HG03442 (cell line): ENCODE measurements around the gene TECTA.

Experiments used
- ATAC-seq: cut with Tn5 transposase; IDR thresholded peaks from one replicate; pipeline ENCODE4 v1.9.1; 2021; ENCODE audit warnings: mild to moderate bottlenecking, moderate library complexity; ENCODE audit not compliant: unreplicated experiment

The TECTA gene, protein sequence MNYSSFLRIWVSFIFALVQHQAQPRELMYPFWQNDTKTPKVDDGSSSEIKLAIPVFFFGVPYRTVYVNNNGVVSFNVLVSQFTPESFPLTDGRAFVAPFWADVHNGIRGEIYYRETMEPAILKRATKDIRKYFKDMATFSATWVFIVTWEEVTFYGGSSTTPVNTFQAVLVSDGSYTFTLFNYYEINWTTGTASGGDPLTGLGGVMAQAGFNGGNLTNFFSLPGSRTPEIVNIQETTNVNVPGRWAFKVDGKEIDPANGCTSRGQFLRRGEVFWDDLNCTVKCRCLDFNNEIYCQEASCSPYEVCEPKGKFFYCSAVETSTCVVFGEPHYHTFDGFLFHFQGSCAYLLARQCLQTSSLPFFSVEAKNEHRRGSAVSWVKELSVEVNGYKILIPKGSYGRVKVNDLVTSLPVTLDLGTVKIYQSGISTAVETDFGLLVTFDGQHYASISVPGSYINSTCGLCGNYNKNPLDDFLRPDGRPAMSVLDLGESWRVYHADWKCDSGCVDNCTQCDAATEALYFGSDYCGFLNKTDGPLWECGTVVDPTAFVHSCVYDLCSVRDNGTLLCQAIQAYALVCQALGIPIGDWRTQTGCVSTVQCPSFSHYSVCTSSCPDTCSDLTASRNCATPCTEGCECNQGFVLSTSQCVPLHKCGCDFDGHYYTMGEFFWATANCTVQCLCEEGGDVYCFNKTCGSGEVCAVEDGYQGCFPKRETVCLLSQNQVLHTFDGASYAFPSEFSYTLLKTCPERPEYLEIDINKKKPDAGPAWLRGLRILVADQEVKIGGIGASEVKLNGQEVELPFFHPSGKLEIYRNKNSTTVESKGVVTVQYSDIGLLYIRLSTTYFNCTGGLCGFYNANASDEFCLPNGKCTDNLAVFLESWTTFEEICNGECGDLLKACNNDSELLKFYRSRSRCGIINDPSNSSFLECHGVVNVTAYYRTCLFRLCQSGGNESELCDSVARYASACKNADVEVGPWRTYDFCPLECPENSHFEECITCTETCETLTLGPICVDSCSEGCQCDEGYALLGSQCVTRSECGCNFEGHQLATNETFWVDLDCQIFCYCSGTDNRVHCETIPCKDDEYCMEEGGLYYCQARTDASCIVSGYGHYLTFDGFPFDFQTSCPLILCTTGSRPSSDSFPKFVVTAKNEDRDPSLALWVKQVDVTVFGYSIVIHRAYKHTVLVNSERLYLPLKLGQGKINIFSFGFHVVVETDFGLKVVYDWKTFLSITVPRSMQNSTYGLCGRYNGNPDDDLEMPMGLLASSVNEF (N-terminal part only)

GRCh38 chr11:121100943-121101342 lies at the start of gene TECTA:
Gene TECTA, plus strand, starts transcription at chr11:121101243. Its CDS starts 1,423 bp downstream, at chr11:121102666.
- no peak for ATAC-seq

- no peak for ATAC-seq
Measured at GRCh38 chr11:121053244-121053643, 47.8 kb upstream of the TECTA start.

GRCh38 chr11:121054266-121054665 lies 46.8 kb upstream of the TECTA start:
- ATAC-seq, result no peak

- no peak for ATAC-seq
Measured at GRCh38 chr11:121055076-121055475, 46.0 kb upstream of the TECTA start.

- ATAC-seq, result no peak
Measured at GRCh38 chr11:121057922-121058321, 43.1 kb upstream of the TECTA start.

DNA sequence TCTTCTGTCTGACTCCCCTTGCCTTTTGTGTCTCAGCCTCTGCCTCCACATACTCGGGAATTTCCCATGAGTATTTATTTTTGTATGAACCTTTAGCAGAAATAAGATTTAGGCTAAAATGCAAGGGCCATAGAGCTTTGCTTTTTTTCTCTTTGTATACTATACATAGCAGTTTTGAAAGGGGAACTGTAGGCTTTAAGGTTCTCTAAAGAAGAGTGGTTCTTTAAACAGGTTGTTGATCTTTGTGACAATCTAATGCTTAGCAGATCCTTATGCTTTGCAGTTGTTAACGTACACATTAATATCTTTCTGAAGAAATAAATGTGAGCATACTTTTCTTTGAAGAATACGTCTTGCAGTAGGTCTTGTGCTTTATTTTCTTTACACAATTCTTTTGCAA lies 42.1 kb upstream of the TECTA start:
- ATAC-seq, result no peak

DNA sequence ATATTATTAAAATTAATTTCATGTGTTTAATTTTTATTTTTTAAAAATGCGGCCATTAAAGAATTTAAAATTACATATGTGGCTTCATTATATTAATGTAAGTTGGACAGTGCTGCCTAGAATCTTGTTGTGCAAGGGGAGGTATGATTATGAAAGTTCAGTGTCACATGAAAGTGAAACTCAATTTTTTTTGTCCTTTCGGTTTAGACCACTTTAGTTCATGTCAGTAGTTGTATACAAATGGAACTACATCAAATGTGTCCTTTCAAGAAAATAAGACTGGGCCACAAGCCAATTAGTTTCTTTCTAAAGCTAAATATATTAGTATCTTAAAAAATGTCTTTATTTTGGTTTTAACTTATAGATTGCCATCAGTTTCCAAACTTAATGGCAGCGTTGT lies 41.4 kb upstream of the TECTA start:
- ATAC-seq, result peak; percentile 93

- ATAC-seq, result no peak
Measured at GRCh38 chr11:121063728-121064127, 37.3 kb upstream of the TECTA start.

- ATAC-seq, result no peak
Measured at GRCh38 chr11:121066623-121067022, 34.4 kb upstream of the TECTA start.

DNA sequence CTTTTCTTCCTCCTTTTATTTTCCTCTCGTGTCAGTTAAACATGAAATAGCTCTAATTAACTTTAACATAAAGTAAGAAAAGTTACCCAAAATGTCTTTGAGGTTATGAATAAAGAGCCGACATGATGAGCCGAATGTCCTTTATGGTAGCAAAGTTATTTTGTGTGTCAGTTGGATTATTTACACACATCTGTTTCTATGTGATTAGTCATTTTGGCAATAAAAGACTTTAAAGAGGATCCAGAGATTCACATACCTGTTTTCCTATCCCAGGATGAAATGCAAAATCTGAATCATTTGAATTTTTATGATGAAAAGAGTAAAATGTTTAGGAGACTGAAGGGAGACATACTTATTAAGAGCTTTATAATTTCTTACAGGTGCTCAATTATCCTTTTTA lies 34.0 kb upstream of the TECTA start:
- ATAC-seq, result no peak

- ATAC-seq, result no peak
Measured at GRCh38 chr11:121067453-121067852, 33.6 kb upstream of the TECTA start.

GRCh38 chr11:121067962-121068647 lies 32.9 kb upstream of the TECTA start:
- ATAC-seq, result no peak

GRCh38 chr11:121068787-121069186 lies 32.3 kb upstream of the TECTA start:
- no peak for ATAC-seq

DNA sequence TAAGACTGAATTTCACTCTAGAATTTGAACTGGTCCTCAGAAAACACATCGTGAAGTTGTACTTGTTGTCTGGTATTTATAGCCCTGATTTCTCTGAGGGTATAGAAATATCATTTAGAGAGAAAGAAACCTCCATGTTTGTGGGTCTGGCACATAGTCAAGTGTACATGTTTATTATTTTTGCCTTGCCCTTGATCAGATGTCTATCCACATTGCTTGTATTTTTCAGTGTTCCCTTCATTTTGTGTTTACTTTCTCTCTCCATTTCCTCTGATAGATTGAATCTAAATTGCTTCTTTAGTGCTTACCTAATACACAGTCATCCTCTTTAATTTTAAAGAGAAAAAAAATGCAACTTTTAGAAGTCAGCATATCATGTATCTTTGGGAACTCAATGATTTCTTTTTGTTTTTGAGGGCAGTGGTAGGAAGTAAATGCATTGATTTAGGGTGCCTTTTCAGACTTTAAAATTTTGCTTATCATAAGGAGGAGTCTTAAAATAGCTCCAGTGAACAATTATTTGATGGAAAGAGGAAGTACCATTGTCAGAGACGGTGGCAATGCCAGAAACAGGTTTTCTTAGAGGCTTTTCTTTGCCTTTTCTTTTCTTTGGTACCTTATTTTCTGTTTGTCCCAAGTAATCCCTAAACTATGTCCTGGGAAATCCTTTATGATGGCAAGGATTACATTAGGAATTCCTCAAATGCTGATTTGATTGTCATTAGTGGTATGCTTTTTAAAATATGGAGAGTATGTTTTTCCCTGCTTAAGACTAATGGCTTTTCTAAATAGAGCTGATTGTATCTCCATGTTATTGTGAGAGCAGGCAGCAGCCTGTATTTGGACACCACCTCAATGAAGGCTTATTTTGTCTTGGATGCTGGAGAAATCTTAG lies 29.8 kb upstream of the TECTA start:
- no peak for ATAC-seq

DNA sequence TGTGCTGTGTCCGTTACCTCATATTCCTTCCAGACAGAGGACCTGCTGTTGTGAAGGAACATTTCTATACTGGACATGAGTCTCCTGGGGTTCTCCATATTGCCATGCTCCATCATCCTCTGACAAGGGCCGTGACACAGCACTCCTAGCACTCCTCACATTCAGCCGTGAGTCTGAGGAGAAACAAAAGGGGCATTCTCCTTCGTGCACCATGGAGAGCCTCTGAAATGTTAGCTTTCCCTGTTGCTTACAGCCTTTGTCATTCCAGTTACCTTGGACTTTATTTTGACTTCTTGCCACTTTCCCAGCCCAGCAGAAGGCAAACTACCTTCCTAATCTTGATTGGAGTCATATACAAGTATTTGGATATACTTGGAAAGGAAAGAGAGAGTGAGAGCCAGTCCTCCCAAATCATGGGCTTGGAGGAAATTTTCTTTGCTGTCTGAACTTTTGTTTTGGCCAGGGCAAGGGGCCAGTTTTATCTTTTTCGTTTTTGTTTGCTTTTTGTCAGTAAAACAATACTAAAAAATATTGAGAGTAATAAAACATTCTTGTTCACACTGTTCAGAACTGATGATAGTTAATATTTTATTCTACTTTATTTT lies 29.1 kb upstream of the TECTA start:
- no peak for ATAC-seq

DNA sequence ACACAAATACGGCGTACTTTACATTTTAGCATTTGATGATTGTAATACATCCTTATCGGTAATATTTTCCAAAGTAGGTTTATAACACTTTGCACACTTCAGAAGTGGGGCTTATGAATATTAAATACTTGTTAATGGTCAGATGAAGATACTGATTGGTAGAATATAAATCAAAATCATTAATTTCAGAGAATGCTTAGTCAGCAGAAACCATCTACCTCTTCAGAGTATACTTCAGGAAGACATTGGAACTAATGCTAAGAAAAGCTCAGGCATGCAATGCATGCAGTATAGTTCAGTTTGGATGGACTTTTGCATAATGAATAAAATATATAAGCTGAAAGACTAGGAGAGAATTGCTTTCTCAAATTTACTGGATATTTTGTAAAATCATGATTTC lies 19.7 kb upstream of the TECTA start:
- no peak for ATAC-seq

DNA sequence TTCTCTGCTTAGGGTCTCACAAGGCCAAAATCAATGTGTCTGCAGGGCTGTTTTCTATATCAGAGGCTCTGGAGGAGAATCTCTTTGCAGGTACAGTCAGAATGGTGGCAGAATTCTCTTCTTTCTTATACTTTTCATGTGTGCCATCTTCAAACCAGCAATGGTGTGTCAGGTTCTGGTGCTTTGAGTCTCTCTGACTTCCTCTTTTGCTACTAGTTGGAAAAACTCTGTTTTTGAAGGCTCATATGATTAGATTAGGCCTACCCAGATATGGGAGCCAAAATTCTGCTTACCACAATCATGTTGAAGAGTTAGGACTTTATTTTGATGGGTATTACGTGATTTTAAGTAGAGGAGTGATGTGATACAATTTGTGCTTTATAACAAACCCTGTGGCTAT lies 18.8 kb upstream of the TECTA start:
- no peak for ATAC-seq

GRCh38 chr11:121082670-121083069 lies 18.4 kb upstream of the TECTA start:
- no peak for ATAC-seq

GRCh38 chr11:121086866-121087265 lies 14.2 kb upstream of the TECTA start:
- ATAC-seq, result no peak
